ENCODE data around the gene ZNF574.

The ZNF574 gene

DNA sequence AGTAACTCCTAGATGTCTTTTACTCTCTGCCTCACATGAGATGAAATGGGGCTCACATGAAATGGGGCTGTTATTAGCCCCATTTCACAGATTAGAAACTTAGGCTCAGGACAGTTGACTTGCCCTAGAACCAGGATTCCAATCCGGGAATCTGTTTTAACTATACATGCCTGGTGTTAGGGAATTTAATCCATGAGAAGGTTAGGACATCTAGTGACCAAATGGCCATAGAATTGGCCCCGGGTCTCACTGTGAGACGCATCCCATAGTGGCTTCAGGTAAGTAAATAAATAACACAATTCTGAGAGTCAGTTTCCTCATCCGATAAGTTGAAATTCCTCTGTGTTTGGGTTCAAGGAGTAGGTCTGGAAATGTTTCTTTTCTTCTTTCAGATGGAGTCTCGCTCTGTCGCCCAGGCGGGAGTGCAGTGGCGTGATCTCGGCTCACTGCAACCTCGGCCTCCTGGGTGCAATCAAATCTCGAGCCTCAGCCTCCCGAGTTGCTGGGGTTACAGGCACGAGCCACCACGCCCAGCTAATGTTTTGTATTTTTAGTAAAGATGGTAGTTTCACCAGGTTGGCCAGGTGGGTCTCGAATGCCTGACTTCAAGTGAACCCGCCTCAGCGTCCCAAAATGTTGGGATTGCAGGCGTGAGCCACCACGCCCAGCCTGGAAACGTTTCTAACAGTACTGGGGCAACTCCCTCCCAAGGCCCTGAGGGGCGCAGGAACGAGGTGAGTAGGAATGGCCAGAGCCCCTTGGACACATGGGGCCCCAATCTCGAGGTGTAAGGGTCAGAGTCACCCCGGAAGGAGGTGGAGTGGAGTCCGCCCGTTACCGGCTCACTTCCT, 1.2 kb upstream of the ZNF574 start:
- no peak for FAIRE-seq
- no peak for TF ChIP-seq TAF1 (IDR thresholded peaks at IDR 0.05; ENCODE audit: borderline replicate concordance, low read depth, low read length)
- TF ChIP-seq POLR2A (IDR thresholded peaks at IDR 0.05; ENCODE audit: low read depth, low read length) = no peak
- no peak; the same call in 1 of the 2 replicates for TF ChIP-seq POLR2AphosphoS5 (IDR thresholded peaks at IDR 0.05; ENCODE audit: low read depth, low read length)

GRCh38 chr19:42075364-42075615, 676 bp upstream of the ZNF574 start:
- DNase-seq (ENCODE audit: insufficient read length) (no peak), FAIRE-seq (no peak)
- no peak for TF ChIP-seq TAF1 (IDR thresholded peaks at IDR 0.05; ENCODE audit: borderline replicate concordance, low read depth, low read length)
- no peak for TF ChIP-seq POLR2AphosphoS5 (IDR thresholded peaks at IDR 0.05; ENCODE audit: low read depth, low read length)
- peak; percentile 43; the same call in 1 of the 2 replicates for TF ChIP-seq POLR2A (IDR thresholded peaks at IDR 0.05; ENCODE audit: low read depth, low read length)

More for the DNA sequence above, 1.2 kb upstream of the ZNF574 start:
- peak; percentile 48 for DNase-seq (ENCODE audit: insufficient read length)

- TF ChIP-seq POLR2AphosphoS5 (IDR thresholded peaks at IDR 0.05; ENCODE audit: low read depth, low read length) (no peak), TAF1 (IDR thresholded peaks at IDR 0.05; ENCODE audit: borderline replicate concordance, low read depth, low read length) (no peak), POLR2A (IDR thresholded peaks at IDR 0.05; ENCODE audit: low read depth, low read length) (no peak)
- DNase-seq (ENCODE audit: insufficient read length) = no peak
- peak; percentile 72 for FAIRE-seq
Observed at GRCh38 chr19:42076380-42076944, 496 bp downstream of the ZNF574 start.

- TF ChIP-seq TAF1 (IDR thresholded peaks at IDR 0.05; ENCODE audit: borderline replicate concordance, low read depth, low read length) = no peak
- TF ChIP-seq POLR2A (IDR thresholded peaks at IDR 0.05; ENCODE audit: low read depth, low read length) = no peak
- TF ChIP-seq POLR2AphosphoS5 (IDR thresholded peaks at IDR 0.05; ENCODE audit: low read depth, low read length) = no peak
- no peak for DNase-seq (ENCODE audit: insufficient read length)
- no peak for FAIRE-seq
Observed at GRCh38 chr19:42078058-42078457, 2.1 kb downstream of the ZNF574 start.

DNA sequence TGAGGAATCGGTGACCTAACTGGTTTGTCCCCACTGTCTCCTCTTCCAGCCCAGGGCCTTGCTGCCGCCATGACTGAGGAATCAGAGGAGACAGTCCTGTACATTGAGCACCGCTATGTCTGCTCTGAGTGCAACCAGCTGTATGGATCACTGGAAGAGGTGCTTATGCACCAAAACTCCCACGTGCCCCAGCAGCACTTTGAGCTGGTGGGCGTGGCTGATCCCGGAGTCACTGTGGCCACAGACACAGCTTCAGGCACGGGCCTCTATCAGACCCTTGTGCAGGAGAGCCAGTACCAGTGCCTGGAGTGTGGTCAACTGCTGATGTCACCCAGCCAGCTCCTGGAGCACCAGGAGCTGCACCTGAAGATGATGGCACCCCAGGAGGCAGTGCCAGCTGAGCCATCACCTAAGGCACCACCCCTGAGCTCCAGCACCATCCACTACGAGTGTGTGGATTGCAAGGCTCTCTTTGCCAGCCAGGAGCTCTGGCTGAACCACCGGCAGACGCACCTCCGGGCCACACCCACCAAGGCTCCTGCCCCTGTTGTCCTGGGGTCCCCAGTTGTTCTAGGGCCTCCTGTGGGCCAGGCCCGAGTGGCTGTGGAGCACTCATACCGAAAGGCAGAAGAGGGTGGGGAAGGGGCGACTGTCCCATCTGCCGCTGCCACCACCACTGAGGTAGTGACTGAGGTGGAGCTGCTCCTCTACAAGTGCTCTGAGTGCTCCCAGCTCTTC, 2.7 kb downstream of the ZNF574 start:
- DNase-seq (ENCODE audit: insufficient read length) (no peak), FAIRE-seq (no peak)
- TF ChIP-seq TAF1 (IDR thresholded peaks at IDR 0.05; ENCODE audit: borderline replicate concordance, low read depth, low read length) (no peak), POLR2AphosphoS5 (IDR thresholded peaks at IDR 0.05; ENCODE audit: low read depth, low read length) (no peak), POLR2A (IDR thresholded peaks at IDR 0.05; ENCODE audit: low read depth, low read length) (no peak)

GRCh38 chr19:42079276-42079669, 3.3 kb downstream of the ZNF574 start:
- no peak for TF ChIP-seq TAF1 (IDR thresholded peaks at IDR 0.05; ENCODE audit: borderline replicate concordance, low read depth, low read length)
- no peak for TF ChIP-seq POLR2A (IDR thresholded peaks at IDR 0.05; ENCODE audit: low read depth, low read length)
- no peak for TF ChIP-seq POLR2AphosphoS5 (IDR thresholded peaks at IDR 0.05; ENCODE audit: low read depth, low read length)
- no peak for FAIRE-seq
- no peak for DNase-seq (ENCODE audit: insufficient read length)

- FAIRE-seq = no peak
- DNase-seq (ENCODE audit: insufficient read length) = no peak
- TF ChIP-seq TAF1 (IDR thresholded peaks at IDR 0.05; ENCODE audit: borderline replicate concordance, low read depth, low read length) (no peak), POLR2AphosphoS5 (IDR thresholded peaks at IDR 0.05; ENCODE audit: low read depth, low read length) (no peak), POLR2A (IDR thresholded peaks at IDR 0.05; ENCODE audit: low read depth, low read length) (no peak)
Observed at GRCh38 chr19:42079886-42080763, 4.2 kb downstream of the ZNF574 start.

DNA sequence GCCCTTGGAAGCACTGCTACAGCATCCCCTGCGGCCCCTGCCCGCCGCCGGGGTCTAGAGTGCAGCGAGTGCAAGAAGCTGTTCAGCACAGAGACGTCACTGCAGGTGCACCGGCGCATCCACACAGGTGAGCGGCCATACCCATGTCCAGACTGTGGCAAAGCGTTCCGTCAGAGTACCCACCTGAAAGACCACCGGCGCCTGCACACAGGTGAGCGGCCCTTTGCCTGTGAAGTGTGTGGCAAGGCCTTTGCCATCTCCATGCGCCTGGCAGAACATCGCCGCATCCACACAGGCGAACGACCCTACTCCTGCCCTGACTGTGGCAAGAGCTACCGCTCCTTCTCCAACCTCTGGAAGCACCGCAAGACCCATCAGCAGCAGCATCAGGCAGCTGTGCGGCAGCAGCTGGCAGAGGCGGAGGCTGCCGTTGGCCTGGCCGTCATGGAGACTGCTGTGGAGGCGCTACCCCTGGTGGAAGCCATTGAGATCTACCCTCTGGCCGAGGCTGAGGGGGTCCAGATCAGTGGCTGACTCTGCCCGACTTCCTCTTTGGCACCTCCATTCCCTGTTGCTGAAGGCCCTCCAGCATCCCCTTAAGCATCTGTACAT, 4.9 kb downstream of the ZNF574 start:
- FAIRE-seq = no peak
- no peak for DNase-seq (ENCODE audit: insufficient read length)
- TF ChIP-seq POLR2A (IDR thresholded peaks at IDR 0.05; ENCODE audit: low read depth, low read length) (no peak), POLR2AphosphoS5 (IDR thresholded peaks at IDR 0.05; ENCODE audit: low read depth, low read length) (no peak), TAF1 (IDR thresholded peaks at IDR 0.05; ENCODE audit: borderline replicate concordance, low read depth, low read length) (no peak)

DNA sequence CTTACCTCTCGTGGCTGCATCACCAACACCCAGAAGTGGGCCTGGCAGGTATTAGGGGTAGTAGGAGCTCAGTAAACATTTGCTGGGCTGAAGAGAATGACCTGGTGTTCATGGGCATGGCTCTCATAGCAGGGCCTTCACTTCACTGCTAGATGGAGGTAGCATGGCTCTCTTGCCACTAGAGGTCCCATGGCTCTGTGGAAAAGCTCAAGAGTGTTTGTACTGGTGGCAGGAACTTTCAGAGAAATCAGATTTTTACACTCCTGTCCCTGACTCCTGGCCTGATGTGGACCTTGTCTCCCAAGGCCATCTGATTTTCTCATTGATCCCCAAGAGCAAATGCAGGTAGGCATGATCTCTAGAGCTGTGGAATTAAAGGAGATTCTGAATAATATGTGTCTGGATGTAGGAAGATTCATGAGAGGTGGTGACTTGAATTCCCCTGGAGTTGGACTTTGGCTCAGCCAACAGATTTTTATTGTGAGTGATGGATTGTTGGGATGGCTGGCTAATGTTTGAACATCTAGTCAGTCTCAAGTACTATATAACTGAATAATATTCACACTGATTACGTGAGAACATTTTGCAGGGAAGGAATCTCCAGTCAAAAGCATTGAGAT, 5.7 kb downstream of the ZNF574 start:
- DNase-seq (ENCODE audit: insufficient read length) (no peak), FAIRE-seq (no peak)
- no peak for TF ChIP-seq POLR2AphosphoS5 (IDR thresholded peaks at IDR 0.05; ENCODE audit: low read depth, low read length)
- TF ChIP-seq TAF1 (IDR thresholded peaks at IDR 0.05; ENCODE audit: borderline replicate concordance, low read depth, low read length) = no peak
- TF ChIP-seq POLR2A (IDR thresholded peaks at IDR 0.05; ENCODE audit: low read depth, low read length) = no peak

DNA sequence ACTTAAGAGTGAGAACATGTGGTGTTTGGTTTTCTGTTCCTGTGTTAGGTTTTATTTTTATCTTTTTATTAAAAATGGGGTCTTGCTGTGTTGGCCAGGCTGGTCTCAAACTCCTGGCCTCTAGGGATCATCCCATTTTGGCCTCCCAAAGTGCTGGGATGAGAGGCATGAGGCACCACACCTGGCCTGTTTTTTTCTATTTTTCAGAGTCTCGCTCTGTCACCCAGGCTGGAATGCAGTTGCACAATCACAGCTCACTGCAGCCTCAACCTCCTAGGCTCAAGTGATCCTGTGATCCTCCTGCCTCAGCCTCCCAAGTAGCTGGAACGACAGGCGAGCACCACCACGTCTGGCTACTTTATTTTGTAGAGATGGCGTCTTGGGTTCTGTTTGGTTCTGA, 7.6 kb downstream of the ZNF574 start:
- no peak for FAIRE-seq
- TF ChIP-seq POLR2AphosphoS5 (IDR thresholded peaks at IDR 0.05; ENCODE audit: low read depth, low read length) (no peak), POLR2A (IDR thresholded peaks at IDR 0.05; ENCODE audit: low read depth, low read length) (no peak), TAF1 (IDR thresholded peaks at IDR 0.05; ENCODE audit: borderline replicate concordance, low read depth, low read length) (no peak)
- no peak for DNase-seq (ENCODE audit: insufficient read length)

Measured in GM12892 (cell line).